ENCODE measurements around the gene C1orf141. TPM values are rescaled to one million over a fixed set of nuclear protein-coding genes. Genes with fewer than 3 reads are reported as not detected.

C1orf141 gene
- total and polyA plus RNA-seq, 12 donors: 0.61 TPM; not detected in 11

DNA sequence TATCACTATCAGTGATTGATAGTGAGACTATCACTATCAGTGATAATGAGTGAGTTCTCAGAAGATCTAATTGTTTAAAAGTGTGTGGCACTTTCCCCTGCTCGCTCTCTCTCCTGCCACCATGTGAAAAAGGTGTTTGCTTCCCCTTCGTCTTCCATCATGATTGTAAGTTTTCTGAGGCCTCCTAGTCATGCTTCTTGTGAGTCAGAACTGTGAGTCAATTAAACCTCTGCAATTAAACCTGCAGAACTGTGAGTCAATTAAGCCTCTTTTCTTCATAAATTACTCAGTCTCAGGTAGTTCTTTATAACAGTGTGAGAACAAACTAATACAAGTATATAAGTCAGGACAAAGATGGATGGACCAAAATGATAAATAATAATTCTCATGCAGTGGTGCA, 24.5 kb upstream of the C1orf141 start:
- H3K9me3 ChIP-seq (replicated peaks in 1 of 3): no peaks in the 10 kb centered on the region
- WGBS, 4 donors: 71 to 74% (median 73%) methylated on average over 2 of the region's 2 CpGs

GRCh38 chr1:67158401-67158800, 23.6 kb upstream of the C1orf141 start:
- H3K4me3 ChIP-seq: no peak overlapping the region
- intact Hi-C loops (cut with DNase I): no loop called here
- H3K9me3 ChIP-seq (replicated peaks in 1 of 3): no peaks in the 10 kb centered on the region
- no peak overlapping the region for H3K27ac ChIP-seq
- peaks cover 5% of the 10 kb centered on the region for H3K27me3 ChIP-seq
- no peaks in the 10 kb centered on the region for H3K4me1 ChIP-seq (replicated peaks in 1 of 2)
- no peaks in the 10 kb centered on the region for H3K36me3 ChIP-seq (replicated peaks in 1 of 2)
- DNase-seq: no peak
- TF ChIP-seq CTCF (IDR thresholded peaks at IDR 0.05): no peak
- TF ChIP-seq POLR2A (IDR thresholded peaks at IDR 0.05): no peak
- 34 to 67% (median 56%) methylated on average over 2 of the region's 2 CpGs for WGBS, 4 donors

More for the DNA sequence above, 24.5 kb upstream of the C1orf141 start:
- no peaks in the 10 kb centered on the region for H3K4me1 ChIP-seq (replicated peaks in 1 of 2)
- TF ChIP-seq CTCF (IDR thresholded peaks at IDR 0.05) (no peak), POLR2A (IDR thresholded peaks at IDR 0.05) (no peak)
- no peak for DNase-seq
- H3K27ac ChIP-seq: no peak overlapping the region
- peaks cover 5% of the 10 kb centered on the region for H3K27me3 ChIP-seq
- no peak overlapping the region for H3K4me3 ChIP-seq
- no peaks in the 10 kb centered on the region for H3K36me3 ChIP-seq (replicated peaks in 1 of 2)
- intact Hi-C loops (cut with DNase I): no loop called here

- H3K27ac ChIP-seq: no peak overlapping the region
- H3K27me3 ChIP-seq: no peaks in the 10 kb centered on the region
- H3K4me3 ChIP-seq: no peak overlapping the region
- no peaks in the 10 kb centered on the region for H3K9me3 ChIP-seq (replicated peaks in 1 of 3)
- 83 to 97% (median 91%) methylated on average over 4 of the region's 4 CpGs for WGBS, 4 donors
- H3K36me3 ChIP-seq (replicated peaks in 1 of 2): no peaks in the 10 kb centered on the region
- intact Hi-C loops (cut with DNase I): no loop called here
- peaks cover 0 to 6% of the 10 kb centered on the region in 2 donors for H3K4me1 ChIP-seq (replicated peaks in 1 of 2)
- no peak for DNase-seq
- TF ChIP-seq POLR2A (IDR thresholded peaks at IDR 0.05): no peak
- TF ChIP-seq CTCF (IDR thresholded peaks at IDR 0.05): no peak
Observed at GRCh38 chr1:67150931-67151330, 16.2 kb upstream of the C1orf141 start.

- intact Hi-C loops (cut with DNase I): loop anchor here (5.0 to 10.0 kb wide), 5 partner anchors 94 to 387 kb away; partner anchors contain the start of gene SLC35D1 (in 1 of the 2)
- TF ChIP-seq POLR2A (IDR thresholded peaks at IDR 0.05) (no peak), CTCF (IDR thresholded peaks at IDR 0.05) (peak; percentile 37 to 95 (median 82))
- DNase-seq: peak; percentile 69 to 85 (median 78)
Observed at GRCh38 chr1:67149179-67149770, 14.5 kb upstream of the C1orf141 start.

More at GRCh38 chr1:67149179-67149770, 14.5 kb upstream of the C1orf141 start:
- no peaks in the 10 kb centered on the region for H3K27me3 ChIP-seq
- no peaks in the 10 kb centered on the region for H3K36me3 ChIP-seq (replicated peaks in 1 of 2)
- no peaks in the 10 kb centered on the region for H3K9me3 ChIP-seq (replicated peaks in 1 of 3)
- H3K4me3 ChIP-seq: peak overlapping the region in 1 of 4 donors; percentile 1
- peaks cover 0 to 6% of the 10 kb centered on the region in 2 donors for H3K4me1 ChIP-seq (replicated peaks in 1 of 2)
- H3K27ac ChIP-seq: no peak overlapping the region
- 16 to 17% (median 17%) methylated on average over 9 of the region's 9 CpGs for WGBS, 4 donors

Measured in adrenal gland (tissue), 12 donors.